Tibial nerve (tissue), 4 donors: ENCODE results near the gene CNR2. TPM values are rescaled to one million over a fixed set of nuclear protein-coding genes. Genes with fewer than 3 reads are reported as not detected.

Source experiments
- DNase-seq, 2 donors: peaks; one replicate each; pipeline ENCODE4 v3.0.0-alpha.2; 2019; ENCODE audit warnings: low spot score in 2 of 2
- H3K27ac ChIP-seq, 4 donors: fragments of 200-600 bp; sonication (generic) in 3 of 4; one replicate each; pipeline ENCODE4 v1.5.1; 2017 to 2019; ENCODE audit warnings: mild to moderate bottlenecking in 1 of 4
- H3K27me3 ChIP-seq, 2 donors: fragments of 200-600 bp; sonication (generic) in 1 of 2; one replicate each; pipeline versions ENCODE4 v1.5.1 to v1.6.0; 2017 to 2019
- H3K36me3 ChIP-seq, 3 donors: fragments of 200-600 bp; sonication (generic); one replicate each; pipeline ENCODE4 v1.5.1; 2018 to 2019
- H3K4me1 ChIP-seq, 4 donors: fragments of 200-600 bp; sonication (generic) in 3 of 4; one replicate each; pipeline ENCODE4 v1.5.1; 2017 to 2019
- H3K4me3 ChIP-seq, 4 donors: fragments of 200-600 bp; sonication (generic) in 3 of 4; one replicate each; pipeline ENCODE4 v1.5.1; 2017 to 2019; ENCODE audit warnings: mild to moderate bottlenecking in 1 of 4, moderate library complexity in 1 of 4
- H3K9me3 ChIP-seq, 4 donors: fragments of 200-600 bp; sonication (generic) in 3 of 4; one replicate each; pipeline ENCODE4 v1.5.1; 2017 to 2019
- EP300 ChIP-seq, 2 donors: sonication (generic); formaldehyde crosslinking; IDR thresholded peaks; one replicate each; pipeline ENCODE4 v1.6.1; 2017; ENCODE audit warnings: antibody characterized with exemption in 2 of 2, mild to moderate bottlenecking in 1 of 2
- POLR2A ChIP-seq, 2 donors: fragments of 450-650 bp; IDR thresholded peaks; one replicate each; pipeline ENCODE4 v1.6.1; 2017; ENCODE audit warnings: antibody characterized with exemption in 2 of 2, mild to moderate bottlenecking in 2 of 2, moderate library complexity in 2 of 2
- WGBS, 2 donors: methylation state at CpG; one replicate each; pipeline ENCODE4 v1.1.5; 2018; 5-methylcytosine and 5-hydroxymethylcytosine counted together
- total RNA-seq, 4 donors: library from RNA; depleted of rRNA; stranded (reverse); fragments of >200 nt; gene quantifications; one replicate each; pipeline ENCODE4 v1.1.0, GENCODE V29; 2016
- TF ChIP-seq, protein P1 (sequence below), 5 experiments: fragments of 200-600 bp in 3 of 5; fragments of 450-650 bp in 2 of 5; sonication (generic) in 3 of 5; IDR thresholded peaks; one replicate each; pipeline ENCODE4 v1.5.1; 2016 to 2019; ENCODE audit warnings: antibody characterized with exemption in 5 of 5, mild to moderate bottlenecking in 3 of 5, moderate library complexity in 2 of 5

The CNR2 gene
- total RNA-seq, 4 donors from 2014 or later: not detected

GRCh38 chr1:23882746-23883145 lies 30.4 kb downstream of the CNR2 start:
- no peak overlapping the region for H3K27ac ChIP-seq
- H3K4me3 ChIP-seq: no peak overlapping the region
- peaks cover 0 to 22% (median 13%) of the 10 kb centered on the region in 4 donors for H3K9me3 ChIP-seq
- DNase-seq: no peak
- no peak for TF ChIP-seq POLR2A (IDR thresholded peaks at IDR 0.05)
- TF ChIP-seq, protein P1, sequence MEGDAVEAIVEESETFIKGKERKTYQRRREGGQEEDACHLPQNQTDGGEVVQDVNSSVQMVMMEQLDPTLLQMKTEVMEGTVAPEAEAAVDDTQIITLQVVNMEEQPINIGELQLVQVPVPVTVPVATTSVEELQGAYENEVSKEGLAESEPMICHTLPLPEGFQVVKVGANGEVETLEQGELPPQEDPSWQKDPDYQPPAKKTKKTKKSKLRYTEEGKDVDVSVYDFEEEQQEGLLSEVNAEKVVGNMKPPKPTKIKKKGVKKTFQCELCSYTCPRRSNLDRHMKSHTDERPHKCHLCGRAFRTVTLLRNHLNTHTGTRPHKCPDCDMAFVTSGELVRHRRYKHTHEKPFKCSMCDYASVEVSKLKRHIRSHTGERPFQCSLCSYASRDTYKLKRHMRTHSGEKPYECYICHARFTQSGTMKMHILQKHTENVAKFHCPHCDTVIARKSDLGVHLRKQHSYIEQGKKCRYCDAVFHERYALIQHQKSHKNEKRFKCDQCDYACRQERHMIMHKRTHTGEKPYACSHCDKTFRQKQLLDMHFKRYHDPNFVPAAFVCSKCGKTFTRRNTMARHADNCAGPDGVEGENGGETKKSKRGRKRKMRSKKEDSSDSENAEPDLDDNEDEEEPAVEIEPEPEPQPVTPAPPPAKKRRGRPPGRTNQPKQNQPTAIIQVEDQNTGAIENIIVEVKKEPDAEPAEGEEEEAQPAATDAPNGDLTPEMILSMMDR (IDR thresholded peaks at IDR 0.05): no peak
- no peak for TF ChIP-seq EP300 (IDR thresholded peaks at IDR 0.05)
- H3K4me1 ChIP-seq: no peaks in the 10 kb centered on the region
- no peaks in the 10 kb centered on the region for H3K27me3 ChIP-seq
- 51 to 78% methylated on average over 4 of the region's 4 CpGs for WGBS, 2 donors
- no peaks in the 10 kb centered on the region for H3K36me3 ChIP-seq

- H3K9me3 ChIP-seq: peaks cover 0 to 33% (median 13%) of the 10 kb centered on the region in 4 donors
- TF ChIP-seq POLR2A (IDR thresholded peaks at IDR 0.05): no peak
- TF ChIP-seq, protein P1 (IDR thresholded peaks at IDR 0.05): no peak
- TF ChIP-seq EP300 (IDR thresholded peaks at IDR 0.05): no peak
- no peak for DNase-seq
- H3K4me3 ChIP-seq: no peak overlapping the region
- H3K4me1 ChIP-seq: no peaks in the 10 kb centered on the region
- H3K27ac ChIP-seq: no peak overlapping the region
- no peaks in the 10 kb centered on the region for H3K27me3 ChIP-seq
- H3K36me3 ChIP-seq: no peaks in the 10 kb centered on the region
- 94 to 100% methylated on average over 1 of the region's 1 CpG for WGBS, 2 donors
Measured at GRCh38 chr1:23879809-23880208, 33.4 kb downstream of the CNR2 start.

- H3K27me3 ChIP-seq: no peaks in the 10 kb centered on the region
- WGBS, 2 donors: 78 to 83% methylated on average over 1 of the region's 1 CpG
Measured at GRCh38 chr1:23878668-23879067, 34.5 kb downstream of the CNR2 start.

DNA sequence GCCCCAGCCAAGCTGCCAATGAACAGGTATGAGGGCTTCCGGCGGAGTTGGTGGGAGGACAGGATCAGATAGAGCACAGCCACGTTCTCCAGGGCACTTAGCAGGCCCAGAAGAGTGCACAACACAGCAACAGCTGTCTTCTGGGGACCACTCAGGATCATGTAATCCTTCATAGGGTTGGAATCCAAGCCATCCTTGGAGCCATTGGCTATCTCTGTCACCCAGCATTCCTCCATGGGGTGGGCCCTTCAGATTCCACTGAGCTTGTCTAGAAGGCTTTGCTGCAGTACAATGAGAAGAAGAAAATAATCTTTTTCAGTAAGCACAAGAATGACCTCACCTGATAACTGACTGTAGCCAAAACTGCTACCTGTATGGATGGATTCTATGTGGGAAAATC lies 37.8 kb downstream of the CNR2 start:
- Histone ChIP-seq H3K27me3 (no peaks in the 10 kb centered on the region), H3K9me3 (peaks cover 0 to 33% (median 13%) of the 10 kb centered on the region in 4 donors), H3K4me1 (no peaks in the 10 kb centered on the region), H3K27ac (no peak overlapping the region), H3K36me3 (no peaks in the 10 kb centered on the region), H3K4me3 (no peak overlapping the region)
- TF ChIP-seq POLR2A (IDR thresholded peaks at IDR 0.05) (no peak), EP300 (IDR thresholded peaks at IDR 0.05) (no peak)
- TF ChIP-seq, protein P1 (IDR thresholded peaks at IDR 0.05): no peak
- DNase-seq: no peak
- WGBS, 2 donors: 76 to 80% methylated on average over 3 of the region's 3 CpGs

More at GRCh38 chr1:23878668-23879067, 34.5 kb downstream of the CNR2 start:
- Histone ChIP-seq H3K4me1 (no peaks in the 10 kb centered on the region), H3K4me3 (no peak overlapping the region), H3K27ac (no peak overlapping the region), H3K9me3 (peaks cover 0 to 33% (median 13%) of the 10 kb centered on the region in 4 donors), H3K36me3 (no peaks in the 10 kb centered on the region)
- DNase-seq: no peak
- TF ChIP-seq POLR2A (IDR thresholded peaks at IDR 0.05) (no peak), EP300 (IDR thresholded peaks at IDR 0.05) (no peak)
- TF ChIP-seq, protein P1 (IDR thresholded peaks at IDR 0.05): no peak

DNA sequence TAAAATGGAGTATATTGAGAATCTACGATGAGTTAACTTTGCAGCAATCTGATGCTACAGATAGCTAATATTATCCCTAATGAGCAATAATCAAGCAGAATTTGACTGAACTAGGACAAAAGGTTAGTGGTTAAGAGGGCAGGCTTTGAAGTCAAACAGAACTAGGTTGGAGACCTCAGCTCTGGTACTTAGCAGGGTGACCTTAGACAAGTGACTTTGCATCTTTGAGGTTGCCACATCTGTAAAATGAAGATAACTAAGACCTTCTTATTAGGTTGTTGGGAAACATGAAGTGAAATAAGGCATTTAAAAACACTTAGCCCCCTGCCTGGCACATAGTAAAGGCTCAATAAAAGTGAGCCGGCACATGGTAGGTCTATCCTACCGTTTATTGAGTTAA lies 40.7 kb downstream of the CNR2 start:
- no peak overlapping the region for H3K4me3 ChIP-seq
- H3K9me3 ChIP-seq: peaks cover 0 to 7% (median 0%) of the 10 kb centered on the region in 4 donors
- H3K27ac ChIP-seq: no peak overlapping the region
- TF ChIP-seq POLR2A (IDR thresholded peaks at IDR 0.05) (no peak), EP300 (IDR thresholded peaks at IDR 0.05) (no peak)
- TF ChIP-seq, protein P1 (IDR thresholded peaks at IDR 0.05): no peak
- no peaks in the 10 kb centered on the region for H3K27me3 ChIP-seq
- peaks cover 0 to 10% (median 3%) of the 10 kb centered on the region in 4 donors for H3K4me1 ChIP-seq
- H3K36me3 ChIP-seq: no peaks in the 10 kb centered on the region
- no peak for DNase-seq
- WGBS, 2 donors: 83 to 88% methylated on average over 3 of the region's 3 CpGs
